DND-41 (cell line): Measurements from ENCODE around the gene PROB1.

Experiments used
- CTCF ChIP-seq: IDR thresholded peaks from 2 replicates; pipeline ENCODE4 v1.5.1; 2012; ENCODE audit warnings: borderline replicate concordance, low read length, moderate library complexity, mild to moderate bottlenecking; ENCODE audit not compliant: poor library complexity, severe bottlenecking; ENCODE audit errors: extremely low read depth
- EZH2 ChIP-seq: IDR thresholded peaks from 3 replicates; pipeline ENCODE4 v1.6.1; 2012; ENCODE audit warnings: borderline replicate concordance, low read depth, mild to moderate bottlenecking, moderate library complexity, low read length, inconsistent platforms; ENCODE audit not compliant: severe bottlenecking

GRCh38 chr5:139425497-139425896, 30.6 kb upstream of the PROB1 start:
- no peak for TF ChIP-seq CTCF
- no peak for TF ChIP-seq EZH2
